ENCODE results near the gene DAW1. TPM values are rescaled to one million over a fixed set of nuclear protein-coding genes. Genes with fewer than 3 reads are reported as not detected.

Gene DAW1
- total and polyA plus RNA-seq, 2 of the 4 experiments (the other 2 are of a cell fraction): 0.86 to 1.4 TPM

GRCh38 chr2:227888289-227888688, 16.9 kb downstream of the DAW1 start:
- ChIA-PET POLR2A (ENCODE audit: unreplicated experiment) (no interaction called here), CTCF (interaction anchor here (0.5 to 0.6 kb wide), 2 partner anchors 9 to 1078 kb away, joined by 3 read pairs; no protein-coding TSS in a partner anchor)
- no peak overlapping the region for H2BK20ac ChIP-seq (ENCODE audit: low read depth, low read length)
- WGBS, 2 experiments (ENCODE audit: extremely low coverage in 2 of 2, insufficient read length in 1 of 2): 71% methylated on average over 4 of the region's 5 CpGs; no CpG with 5 or more reads in 1 of the 2 experiments
- no peak overlapping the region for H4K5ac ChIP-seq (ENCODE audit: low read depth, low read length)
- intact Hi-C loops (cut with micrococcal nuclease) (loop anchor here (10.0 kb wide), 1 partner anchor 413 kb away; the partner anchor contains the start of gene AGFG1), in situ Hi-C loops (cut with MboI; ENCODE audit: low sequenced_read_pairs) (loop anchor here (10.0 to 25.0 kb wide), 2 partner anchors 223 to 774 kb away; partner anchors contain the start of gene SCYGR5), dilution Hi-C loops (cut with HindIII; ENCODE audit: low sequenced_read_pairs, unreplicated experiment) (no loop called here)
- H3K4me3 ChIP-seq (ENCODE audit: insufficient read depth, low read depth, low read length): no peak overlapping the region
- no peaks in the 10 kb centered on the region for H3K9me3 ChIP-seq (ENCODE audit: control insufficient read depth, insufficient read depth, low read length)
- peak overlapping the region; percentile 78 for H2AFZ ChIP-seq (replicated peaks; ENCODE audit: low read length, poor library complexity)
- DNase-seq (no peak), ATAC-seq (ENCODE audit: low read depth) (no peak)
- H3K9ac ChIP-seq (ENCODE audit: low read depth, low read length): no peak overlapping the region
- H3K36me3 ChIP-seq (ENCODE audit: control insufficient read depth, insufficient read depth, low read length): no peaks in the 10 kb centered on the region
- H2BK120ac ChIP-seq (ENCODE audit: low read depth, low read length): no peak overlapping the region; the same call in 1 of the 2 replicates
- no peaks in the 10 kb centered on the region; the same call in 1 of the 2 replicates for H3K9me1 ChIP-seq (ENCODE audit: insufficient read depth, low read length)
- H2AK9ac ChIP-seq (replicated peaks; ENCODE audit: low read depth, low read length, poor library complexity): no peak overlapping the region
- TF ChIP-seq FOS (IDR thresholded peaks at IDR 0.05; ENCODE audit: low read depth, low read length): no peak
- no peak for TF ChIP-seq USF2 (IDR thresholded peaks at IDR 0.05; ENCODE audit: low read depth, low read length)
- TF ChIP-seq ELK1 (IDR thresholded peaks at IDR 0.05; ENCODE audit: borderline replicate concordance, low read depth, low read length): no peak
- TF ChIP-seq CHD1 (IDR thresholded peaks at IDR 0.05; ENCODE audit: low read depth, low read length): no peak
- TF ChIP-seq NFE2L2 (IDR thresholded peaks at IDR 0.05; ENCODE audit: low read depth, low read length): no peak
- no peak for TF ChIP-seq SMC3 (IDR thresholded peaks at IDR 0.05; ENCODE audit: low read depth, low read length)
- no peak for TF ChIP-seq RAD21 (IDR thresholded peaks at IDR 0.05; ENCODE audit: low read length)
- TF ChIP-seq MAZ (IDR thresholded peaks at IDR 0.05; ENCODE audit: borderline replicate concordance, low read depth, low read length): no peak
- H4K8ac ChIP-seq (ENCODE audit: low read depth in 2 of 2, low read length in 2 of 2): no peak overlapping the region
- no peaks in the 10 kb centered on the region for H4K20me1 ChIP-seq (ENCODE audit: insufficient read depth, low read length)
- H3K27ac ChIP-seq (ENCODE audit: insufficient read depth, low read length): no peak overlapping the region
- H3K14ac ChIP-seq (replicated peaks; ENCODE audit: low read depth, low read length): no peak overlapping the region
- H3K18ac ChIP-seq (ENCODE audit: low read depth, low read length): no peak overlapping the region
- no peak overlapping the region; the same call in 1 of the 2 replicates for H3K4ac ChIP-seq (ENCODE audit: low read depth, low read length)
- H4K91ac ChIP-seq (ENCODE audit: insufficient read depth, low read depth, low read length): no peak overlapping the region
- no peaks in the 10 kb centered on the region for H3K27me3 ChIP-seq (ENCODE audit: control insufficient read depth, insufficient read depth, low read length)
- no peak overlapping the region for H2AK5ac ChIP-seq (ENCODE audit: low read depth, low read length)
- H2BK15ac ChIP-seq (ENCODE audit: low read depth, low read length): no peak overlapping the region
- no TSS peak for BruUV-seq (replicated peaks)
- no peak overlapping the region for H3K4me2 ChIP-seq (ENCODE audit: low read depth, low read length)
- no peak overlapping the region for H3K56ac ChIP-seq (ENCODE audit: extremely low read depth, insufficient read depth, low read length)
- no peaks in the 10 kb centered on the region for H3K79me1 ChIP-seq (ENCODE audit: low read depth in 1 of 2, low read length in 2 of 2)
- 0 out of 2 replicates have a peak, but pooled peaks cover 1% of the 10 kb centered on the region for H3K4me1 ChIP-seq (ENCODE audit: control insufficient read depth, insufficient read depth, low read length)
- H3K23ac ChIP-seq (ENCODE audit: low read depth, low read length): no peak overlapping the region
- H2BK5ac ChIP-seq (ENCODE audit: low read depth, low read length, poor library complexity, severe bottlenecking): no peak overlapping the region

All from IMR-90 (cell line).